PC-3 (cell line): ENCODE measurements around the gene FN3K. TPM values are rescaled to one million over a fixed set of nuclear protein-coding genes. Genes with fewer than 3 reads are reported as not detected.
"Not testable (repeated sequence)": the region's sequence is repeated elsewhere in the genome, so short reads cannot be mapped to it uniquely, and the experiment has no call there.

Experiments
- ATAC-seq: fragments of 200-7000 bp; cut with Tn5 transposase; 2 replicates; pipeline ENCODE4 v1.9.1; 2020; ENCODE audit warnings: mild to moderate bottlenecking, moderate library complexity
- BruUV-seq: library from RNA; stranded (reverse); fragments of 400-500 nt; replicated peaks from 2 replicates; lab custom pipeline; 2021; lab: Mats Ljungman, UMichigan
- CTCF ChIA-PET: fragments of 300-600 bp; sonication (Branson Sonifier 250); formaldehyde crosslinking; loops from one replicate; lab custom pipeline; 2022; ENCODE audit warnings: antibody characterized with exemption; lab: Charles Lee
- POLR2A ChIA-PET: fragments of 300-600 bp; sonication (Branson Sonifier 250); formaldehyde crosslinking; loops from one replicate; lab custom pipeline; 2022; ENCODE audit warnings: antibody characterized with exemption; ENCODE audit not compliant: unreplicated experiment; lab: Charles Lee
- DNase-seq: peaks from one replicate; pipeline ENCODE4 v3.0.0-alpha.2; 2015
- H2AFZ ChIP-seq: fragments of 300-600 bp; sonication (generic); 2 replicates; pipeline ENCODE4 v1.6.0; 2016; ENCODE audit warnings: antibody characterized with exemption, low read length
- H3F3A ChIP-seq: fragments of 300-600 bp; sonication (generic); one replicate; pipeline ENCODE4 v1.6.0; 2017; ENCODE audit warnings: antibody characterized with exemption, low read length, control low read depth, mild to moderate bottlenecking; ENCODE audit not compliant: unreplicated experiment
- H3K27ac ChIP-seq: fragments of 300-600 bp; sonication (generic); 2 replicates; pipeline ENCODE4 v1.5.1; 2016; ENCODE audit warnings: mild to moderate bottlenecking, low read length
- H3K27me3 ChIP-seq: fragments of 300-600 bp; sonication (generic); 2 replicates; pipeline ENCODE4 v1.6.1; 2016; ENCODE audit warnings: low read length, mixed read lengths
- H3K36me3 ChIP-seq: fragments of 300-600 bp; sonication (generic); 2 replicates; pipeline ENCODE4 v1.6.1; 2016; ENCODE audit warnings: low read depth, mixed run types, low read length, mixed read lengths
- H3K4me1 ChIP-seq: fragments of 300-600 bp; sonication (generic); 2 replicates; pipeline ENCODE4 v1.5.1; 2016; ENCODE audit warnings: low read length; ENCODE audit not compliant: insufficient read depth
- H3K4me2 ChIP-seq: fragments of 300-600 bp; sonication (generic); 2 replicates; pipeline ENCODE4 v1.6.0; 2016; ENCODE audit warnings: low read length
- H3K4me3 ChIP-seq: fragments of 300-600 bp; sonication (generic); 2 replicates; pipeline ENCODE4 v1.5.1; 2016; ENCODE audit warnings: mild to moderate bottlenecking, low read length, mixed read lengths
- H3K79me2 ChIP-seq: fragments of 300-600 bp; sonication (generic); 2 replicates; pipeline ENCODE4 v1.6.1; 2017; ENCODE audit warnings: low read length, mixed read lengths
- H3K9ac ChIP-seq: fragments of 300-600 bp; sonication (generic); 2 replicates; pipeline ENCODE4 v1.6.0; 2016; ENCODE audit warnings: mild to moderate bottlenecking, low read length
- H3K9me2 ChIP-seq: fragments of 300-600 bp; sonication (generic); replicated peaks from 2 replicates; pipeline ENCODE4 v1.6.1; 2016; ENCODE audit warnings: mixed run types, low read length, mixed read lengths
- H3K9me3 ChIP-seq: fragments of 300-600 bp; sonication (generic); 2 replicates; pipeline ENCODE4 v1.6.1; 2016; ENCODE audit warnings: low read length, mixed read lengths
- H4K20me1 ChIP-seq: fragments of 300-600 bp; sonication (generic); 2 replicates; pipeline ENCODE4 v1.6.1; 2016; ENCODE audit warnings: low read length, mixed read lengths
- CTCF ChIP-seq: fragments of 300-600 bp; sonication (generic); conservative IDR thresholded peaks from 2 replicates; pipeline ENCODE4 v1.5.1; 2017; ENCODE audit warnings: antibody characterized with exemption, low read depth, mild to moderate bottlenecking, low read length
- EZH2 ChIP-seq: fragments of 300-600 bp; sonication (generic); IDR thresholded peaks from one replicate; pipeline ENCODE4 v1.6.1; 2017; ENCODE audit warnings: antibody characterized with exemption, mild to moderate bottlenecking, low read length; ENCODE audit not compliant: unreplicated experiment
- EZH2phosphoT487 ChIP-seq: fragments of 300-600 bp; sonication (generic); IDR thresholded peaks from 2 replicates; pipeline ENCODE4 v1.6.1; 2018; ENCODE audit warnings: mild to moderate bottlenecking, antibody characterized with exemption, low read length, borderline replicate concordance
- intact Hi-C: fragments of 100-400 bp; cut with micrococcal nuclease; formaldehyde crosslinking; loops from 2 replicates; pipeline ENCODE4 v1.9.0; 2023
- total RNA-seq: library from RNA; depleted of rRNA; stranded (reverse); fragments of >200 nt; gene quantifications from 2 replicates; pipeline ENCODE4 v1.2.3, GENCODE V29; 2014

The FN3K gene
- total RNA-seq, 1 experiment from 2014 or later: 8.4 TPM

GRCh38 chr17:82777778-82778375 is 42.5 kb downstream of the FN3K start:
- H3K9me3 ChIP-seq, H2AFZ ChIP-seq, H3K4me2 ChIP-seq, H3K27me3 ChIP-seq, H4K20me1 ChIP-seq, H3K4me1 ChIP-seq, CTCF ChIA-PET, BruUV-seq, intact Hi-C loops, H3K27ac ChIP-seq, H3K9me2 ChIP-seq, H3K9ac ChIP-seq, ATAC-seq, H3K4me3 ChIP-seq, H3K79me2 ChIP-seq, H3F3A ChIP-seq, DNase-seq: not testable (repeated sequence)
- H3K36me3 ChIP-seq: peaks cover 12% of the 10 kb centered on the region
- peak; percentile 23; the same call in 1 of the 2 replicates for TF ChIP-seq CTCF
- POLR2A ChIA-PET: interaction anchor here (0.6 kb wide), 1 partner anchor 429 kb away, joined by 6 read pairs; no protein-coding TSS in a partner anchor

- H3K27me3 ChIP-seq: no peaks in the 10 kb centered on the region
- H3K9me2 ChIP-seq: no peaks in the 10 kb centered on the region
- H4K20me1 ChIP-seq: no peaks in the 10 kb centered on the region
- ATAC-seq (no peak), DNase-seq (no peak)
- H3K27ac ChIP-seq: no peak overlapping the region
- ChIA-PET POLR2A (no interaction called here), CTCF (no interaction called here)
- peaks cover 17% of the 10 kb centered on the region for H3K36me3 ChIP-seq
- no peak overlapping the region for H2AFZ ChIP-seq
- no peaks in the 10 kb centered on the region for H3K79me2 ChIP-seq
- intact Hi-C loops: no loop called here
- no peak overlapping the region for H3K9ac ChIP-seq
- no peak overlapping the region for H3K4me2 ChIP-seq
- BruUV-seq: no TSS peak
- TF ChIP-seq EZH2: no peak
- no peak for TF ChIP-seq EZH2phosphoT487
- no peak for TF ChIP-seq CTCF
- H3K9me3 ChIP-seq: no peaks in the 10 kb centered on the region
- peaks cover 4% of the 10 kb centered on the region for H3K4me1 ChIP-seq
- no peaks in the 10 kb centered on the region for H3F3A ChIP-seq
- no peak overlapping the region for H3K4me3 ChIP-seq
These were observed 44.1 kb downstream of the FN3K start for GRCh38 chr17:82779541-82779940.

DNA sequence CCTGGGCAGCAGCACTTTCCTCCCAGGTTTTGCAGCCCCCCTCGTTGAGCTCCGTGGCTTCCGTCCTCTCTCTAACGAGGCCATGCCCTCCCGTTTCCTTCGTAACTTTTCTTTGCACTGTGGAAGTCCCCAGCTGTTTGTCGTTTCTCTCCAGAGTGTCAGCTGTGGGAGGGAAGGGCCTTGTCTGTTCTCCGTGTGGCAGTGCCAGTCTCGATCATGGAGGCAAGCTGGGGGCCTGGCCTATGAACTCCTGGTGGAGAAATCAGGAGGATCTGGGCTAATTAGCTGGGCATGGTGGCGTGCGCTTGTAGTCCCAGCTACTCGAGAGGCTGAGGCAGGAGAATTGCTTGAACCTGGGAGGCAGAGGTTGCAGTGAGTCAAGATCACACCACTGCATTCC is 44.8 kb downstream of the FN3K start:
- Histone ChIP-seq H3K27me3 (no peaks in the 10 kb centered on the region), H3K9ac (no peak overlapping the region), H3K4me1 (peaks cover 4% of the 10 kb centered on the region), H3K27ac (no peak overlapping the region), H3F3A (no peaks in the 10 kb centered on the region), H3K4me3 (no peak overlapping the region), H3K36me3 (peaks cover 17% of the 10 kb centered on the region), H3K79me2 (no peaks in the 10 kb centered on the region), H3K9me3 (no peaks in the 10 kb centered on the region), H3K4me2 (no peak overlapping the region), H4K20me1 (no peaks in the 10 kb centered on the region), H2AFZ (no peak overlapping the region), H3K9me2 (no peaks in the 10 kb centered on the region)
- TF ChIP-seq EZH2 (no peak), EZH2phosphoT487 (no peak), CTCF (no peak)
- intact Hi-C loops: no loop called here
- ATAC-seq: no peak
- BruUV-seq: no TSS peak
- CTCF ChIA-PET: no interaction called here
- POLR2A ChIA-PET: no interaction called here
- no peak for DNase-seq
